Measurements from ENCODE around the gene CPLANE1. TPM values are rescaled to one million over a fixed set of nuclear protein-coding genes. Genes with fewer than 3 reads are reported as not detected.
"Not testable (repeated sequence)": the region's sequence is repeated elsewhere in the genome, so short reads cannot be mapped to it uniquely, and the experiment has no call there.

CPLANE1 gene
- 10 to 100 TPM; 29.6 to 32.5 (median 30.9) TPM for polyA plus RNA-seq (ENCODE audit: insufficient read length in 3 of 3)

GRCh38 chr5:37248970-37249814, at the start of gene CPLANE1:
Gene CPLANE1 (minus strand): TSS chr5:37249376. CDS start chr5:37247698, 1,678 bp downstream.
- DNase-seq (ENCODE audit: low read depth in 3 of 3, low spot score in 2 of 3): peak; percentile 43 to 68 (median 61)

GRCh38 chr5:37296313-37296712, 47.1 kb upstream of the CPLANE1 start:
- not testable (repeated sequence) for DNase-seq (ENCODE audit: low read depth in 3 of 3, low spot score in 2 of 3)

- DNase-seq (ENCODE audit: low read depth in 3 of 3, low spot score in 2 of 3): no peak
These were observed 34.1 kb upstream of the CPLANE1 start for GRCh38 chr5:37283214-37283820.

GRCh38 chr5:37275511-37275910, 26.3 kb upstream of the CPLANE1 start:
- no peak for DNase-seq (ENCODE audit: low read depth in 3 of 3, low spot score in 2 of 3)

GRCh38 chr5:37272511-37272910, 23.3 kb upstream of the CPLANE1 start:
- DNase-seq (ENCODE audit: low read depth in 3 of 3, low spot score in 2 of 3): no peak

GRCh38 chr5:37268100-37268499, 18.9 kb upstream of the CPLANE1 start:
- DNase-seq (ENCODE audit: low read depth in 3 of 3, low spot score in 2 of 3): not testable (repeated sequence)

- no peak for DNase-seq (ENCODE audit: low read depth in 3 of 3, low spot score in 2 of 3)
These were observed 6.7 kb upstream of the CPLANE1 start for GRCh38 chr5:37255774-37256358.

- no peak for DNase-seq (ENCODE audit: low read depth in 3 of 3, low spot score in 2 of 3)
These were observed 5.4 kb upstream of the CPLANE1 start for GRCh38 chr5:37254581-37254980.

GRCh38 chr5:37251665-37252064, 2.5 kb upstream of the CPLANE1 start:
- no peak for DNase-seq (ENCODE audit: low read depth in 3 of 3, low spot score in 2 of 3)

- peak in 1 of 3 donors; percentile 33 for DNase-seq (ENCODE audit: low read depth in 3 of 3, low spot score in 2 of 3)
These were observed 614 bp upstream of the CPLANE1 start for GRCh38 chr5:37249815-37250164.

GRCh38 chr5:37248421-37248969, 681 bp downstream of the CPLANE1 start:
- DNase-seq (ENCODE audit: low read depth in 3 of 3, low spot score in 2 of 3): peak in 2 of 3 donors; percentile 32 to 38

GRCh38 chr5:37247496-37247895, 1.7 kb downstream of the CPLANE1 start:
- DNase-seq (ENCODE audit: low read depth in 3 of 3, low spot score in 2 of 3): no peak

- DNase-seq (ENCODE audit: low read depth in 3 of 3, low spot score in 2 of 3): no peak
These were observed 2.1 kb downstream of the CPLANE1 start for GRCh38 chr5:37247036-37247435.

GRCh38 chr5:37234288-37234687, 14.9 kb downstream of the CPLANE1 start:
- no peak for DNase-seq (ENCODE audit: low read depth in 3 of 3, low spot score in 2 of 3)

- no peak for DNase-seq (ENCODE audit: low read depth in 3 of 3, low spot score in 2 of 3)
These were observed 22.8 kb downstream of the CPLANE1 start for GRCh38 chr5:37226377-37226776.

- no peak for DNase-seq (ENCODE audit: low read depth in 3 of 3, low spot score in 2 of 3)
These were observed 27.0 kb downstream of the CPLANE1 start for GRCh38 chr5:37222181-37222580.

GRCh38 chr5:37220426-37220825, 28.8 kb downstream of the CPLANE1 start:
- not testable (repeated sequence) for DNase-seq (ENCODE audit: low read depth in 3 of 3, low spot score in 2 of 3)

GRCh38 chr5:37219384-37219783, 29.8 kb downstream of the CPLANE1 start:
- DNase-seq (ENCODE audit: low read depth in 3 of 3, low spot score in 2 of 3): not testable (repeated sequence)

- no peak for DNase-seq (ENCODE audit: low read depth in 3 of 3, low spot score in 2 of 3)
These were observed 31.2 kb downstream of the CPLANE1 start for GRCh38 chr5:37217976-37218375.

- DNase-seq (ENCODE audit: low read depth in 3 of 3, low spot score in 2 of 3): no peak
These were observed 34.6 kb downstream of the CPLANE1 start for GRCh38 chr5:37214550-37214949.

GRCh38 chr5:37212096-37212495, 37.1 kb downstream of the CPLANE1 start:
- DNase-seq (ENCODE audit: low read depth in 3 of 3, low spot score in 2 of 3): no peak
